ENCODE measurements around the gene LINGO4. TPM values are rescaled to one million over a fixed set of nuclear protein-coding genes. Genes with fewer than 3 reads are reported as not detected.

LINGO4 gene
- total RNA-seq, 2 donors from 2014 or later = 0.59 to 2.3 TPM

DNA sequence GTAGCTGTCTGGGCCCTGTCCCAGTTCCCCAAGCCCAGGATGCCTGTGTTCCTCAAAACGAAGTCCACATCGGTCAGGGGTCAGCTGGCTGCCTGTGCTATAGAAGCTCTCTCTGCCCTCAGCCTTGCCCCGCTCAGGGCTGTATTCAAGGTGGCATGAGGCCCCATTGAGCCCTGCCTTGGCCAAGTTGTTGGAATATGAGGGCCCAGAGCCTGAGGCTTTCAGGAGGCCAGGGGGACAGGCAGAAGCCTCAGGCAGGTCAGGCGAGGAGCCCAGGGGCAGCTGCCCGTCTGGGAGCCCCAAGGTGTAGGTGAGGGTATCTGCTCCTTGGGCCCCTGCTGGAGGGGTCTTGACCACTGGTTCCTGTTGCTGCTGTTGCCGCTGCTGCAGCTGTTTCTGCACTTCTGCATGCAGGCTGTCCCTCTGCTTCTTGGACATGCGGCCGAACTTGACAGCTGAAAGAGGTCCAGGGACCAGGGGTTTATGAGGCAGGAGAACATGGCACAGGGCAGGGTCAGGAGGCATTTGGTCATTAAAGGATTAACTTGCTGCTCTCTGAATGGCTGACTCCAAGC is 9.8 kb upstream of the LINGO4 start:
- Histone ChIP-seq H3K36me3 (no peaks in the 10 kb centered on the region), H3K4me1 (replicated peaks) (no peaks in the 10 kb centered on the region), H3K9me3 (no peaks in the 10 kb centered on the region), H3K4me3 (no peak overlapping the region), H3K27me3 (replicated peaks; ENCODE audit: insufficient read depth) (no peaks in the 10 kb centered on the region), H3K27ac (no peak overlapping the region)
- intact Hi-C loops (cut with DNase I) = no loop called here
- DNase-seq (ENCODE audit: low spot score) = no peak
- 79% methylated on average over 8 of the region's 8 CpGs for WGBS
- TF ChIP-seq CTCF (IDR thresholded peaks at IDR 0.05) (no peak), POLR2A (IDR thresholded peaks at IDR 0.05) (no peak), POLR2AphosphoS5 (IDR thresholded peaks at IDR 0.05) (no peak)

DNA sequence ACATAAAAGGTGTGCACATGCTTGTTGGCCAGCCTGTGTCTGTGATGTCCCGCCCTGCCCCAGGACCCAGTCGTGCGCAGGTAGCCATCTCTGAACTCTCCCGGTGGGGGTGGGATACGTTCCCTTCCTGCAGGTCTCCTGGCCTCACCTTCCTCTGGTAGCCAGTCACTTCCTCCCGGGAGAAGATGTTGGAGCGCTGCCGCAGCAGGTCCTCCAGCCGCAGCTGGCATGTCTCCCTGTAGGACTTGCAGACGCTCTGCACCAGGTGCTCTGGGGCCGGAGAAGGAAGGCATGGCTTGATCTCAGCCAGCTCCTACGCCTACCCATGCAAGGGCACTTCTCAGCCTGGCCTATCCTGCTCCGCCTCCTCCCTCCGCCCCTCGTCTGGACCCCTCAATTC is 9.2 kb upstream of the LINGO4 start:
- no peak overlapping the region for H3K4me3 ChIP-seq
- no peaks in the 10 kb centered on the region for H3K9me3 ChIP-seq
- intact Hi-C loops (cut with DNase I) = no loop called here
- 87% methylated on average over 13 of the region's 15 CpGs for WGBS
- H3K36me3 ChIP-seq = no peaks in the 10 kb centered on the region
- no peak overlapping the region for H3K27ac ChIP-seq
- H3K4me1 ChIP-seq (replicated peaks) = no peaks in the 10 kb centered on the region
- no peak for TF ChIP-seq POLR2A (IDR thresholded peaks at IDR 0.05)
- no peak for TF ChIP-seq CTCF (IDR thresholded peaks at IDR 0.05)
- TF ChIP-seq POLR2AphosphoS5 (IDR thresholded peaks at IDR 0.05) = no peak
- DNase-seq (ENCODE audit: low spot score) = no peak
- no peaks in the 10 kb centered on the region for H3K27me3 ChIP-seq (replicated peaks; ENCODE audit: insufficient read depth)

- H3K27ac ChIP-seq = no peak overlapping the region
- TF ChIP-seq POLR2AphosphoS5 (IDR thresholded peaks at IDR 0.05) (no peak), CTCF (IDR thresholded peaks at IDR 0.05) (no peak), POLR2A (IDR thresholded peaks at IDR 0.05) (no peak)
- 90% methylated on average over 9 of the region's 12 CpGs for WGBS
- no peak for DNase-seq (ENCODE audit: low spot score)
- no peaks in the 10 kb centered on the region for H3K36me3 ChIP-seq
- H3K9me3 ChIP-seq = no peaks in the 10 kb centered on the region
- intact Hi-C loops (cut with DNase I) = no loop called here
- no peak overlapping the region for H3K4me3 ChIP-seq
- H3K27me3 ChIP-seq (replicated peaks; ENCODE audit: insufficient read depth) = no peaks in the 10 kb centered on the region
- H3K4me1 ChIP-seq (replicated peaks) = no peaks in the 10 kb centered on the region
Observed at GRCh38 chr1:151813271-151813977, 8.2 kb upstream of the LINGO4 start.

- whole genome bisulfite sequencing = 88% methylated on average over 9 of the region's 9 CpGs
- intact Hi-C loops (cut with DNase I) = no loop called here
Observed at GRCh38 chr1:151811181-151811580, 6.0 kb upstream of the LINGO4 start.

GRCh38 chr1:151809985-151810556 is 4.9 kb upstream of the LINGO4 start:
- Histone ChIP-seq H3K4me1 (replicated peaks) (no peaks in the 10 kb centered on the region), H3K9me3 (no peaks in the 10 kb centered on the region), H3K36me3 (no peaks in the 10 kb centered on the region), H3K27ac (no peak overlapping the region), H3K27me3 (replicated peaks; ENCODE audit: insufficient read depth) (no peaks in the 10 kb centered on the region), H3K4me3 (no peak overlapping the region)
- no peak for DNase-seq (ENCODE audit: low spot score)
- WGBS = 100% methylated on average over 1 of the region's 1 CpG
- intact Hi-C loops (cut with DNase I) = no loop called here
- TF ChIP-seq POLR2A (IDR thresholded peaks at IDR 0.05) (no peak), POLR2AphosphoS5 (IDR thresholded peaks at IDR 0.05) (no peak), CTCF (IDR thresholded peaks at IDR 0.05) (no peak)

More at GRCh38 chr1:151811181-151811580, 6.0 kb upstream of the LINGO4 start:
- Histone ChIP-seq H3K27me3 (replicated peaks; ENCODE audit: insufficient read depth) (no peaks in the 10 kb centered on the region), H3K4me1 (replicated peaks) (no peaks in the 10 kb centered on the region), H3K9me3 (no peaks in the 10 kb centered on the region), H3K27ac (no peak overlapping the region), H3K4me3 (no peak overlapping the region), H3K36me3 (no peaks in the 10 kb centered on the region)
- no peak for DNase-seq (ENCODE audit: low spot score)
- TF ChIP-seq POLR2AphosphoS5 (IDR thresholded peaks at IDR 0.05) (no peak), POLR2A (IDR thresholded peaks at IDR 0.05) (no peak)
